ENCODE results near the gene DUS3L. TPM values are rescaled to one million over a fixed set of nuclear protein-coding genes. Genes with fewer than 3 reads are reported as not detected.
"Not testable (repeated sequence)": the region's sequence is repeated elsewhere in the genome, so short reads cannot be mapped to it uniquely, and the experiment has no call there.

The DUS3L gene
- total RNA-seq, 1 donor from 2014 or later, result 15.9 TPM

- no peak for DNase-seq (ENCODE audit: low read depth)
Measured at GRCh38 chr19:5800361-5801270, 9.7 kb upstream of the DUS3L start.

- no peak for DNase-seq (ENCODE audit: low read depth)
Measured at GRCh38 chr19:5799247-5800241, 8.6 kb upstream of the DUS3L start.

- DNase-seq (ENCODE audit: low read depth), result no peak
Measured at GRCh38 chr19:5798244-5798643, 7.3 kb upstream of the DUS3L start.

GRCh38 chr19:5795382-5795919 lies 4.5 kb upstream of the DUS3L start:
- DNase-seq (ENCODE audit: low read depth), result no peak

DNA sequence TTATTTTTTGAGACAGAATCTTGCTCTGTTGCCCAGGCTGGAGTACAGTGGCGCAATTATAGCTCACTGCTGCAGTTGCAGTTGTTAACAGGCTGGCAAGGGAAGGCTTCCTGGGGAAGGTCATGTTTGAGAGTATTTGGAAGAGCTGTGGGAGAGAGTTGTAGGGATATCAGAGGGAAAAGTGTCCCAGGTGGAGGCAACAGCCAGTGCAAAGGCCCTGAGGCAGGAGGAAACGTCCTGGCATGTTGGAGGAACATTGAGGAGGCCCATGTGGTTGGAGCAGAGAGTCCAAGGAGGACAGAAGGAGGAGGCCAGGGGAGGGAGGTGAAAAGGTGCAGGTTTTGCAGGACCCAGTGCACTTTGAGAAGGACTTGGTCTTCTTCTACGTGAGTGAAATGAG lies 2.2 kb upstream of the DUS3L start:
- DNase-seq (ENCODE audit: low read depth), result no peak

DNA sequence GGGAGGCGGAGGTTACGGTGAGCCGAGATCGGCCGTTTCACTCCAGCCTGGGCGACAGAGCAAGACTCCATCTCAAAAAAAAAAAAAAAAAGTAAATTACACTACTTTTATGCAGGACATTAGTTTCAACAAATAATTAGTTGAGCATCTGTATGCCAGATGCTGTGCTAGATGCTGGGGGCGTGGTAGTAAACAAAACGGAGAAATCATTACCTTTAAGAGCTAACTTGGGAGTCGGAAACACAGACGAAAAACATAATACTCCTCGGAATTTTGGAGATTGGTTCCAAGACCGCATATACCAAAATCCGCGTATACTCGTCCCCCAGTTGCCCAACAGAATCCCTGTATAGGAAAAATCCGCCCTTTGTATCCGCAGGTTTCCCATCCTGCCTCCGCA lies 1.3 kb upstream of the DUS3L start:
- DNase-seq (ENCODE audit: low read depth), result no peak

GRCh38 chr19:5789886-5790558 lies 941 bp downstream of the DUS3L start:
- DNase-seq (ENCODE audit: low read depth), result no peak

GRCh38 chr19:5789351-5789761 lies 1.6 kb downstream of the DUS3L start:
- DNase-seq (ENCODE audit: low read depth), result no peak

DNA sequence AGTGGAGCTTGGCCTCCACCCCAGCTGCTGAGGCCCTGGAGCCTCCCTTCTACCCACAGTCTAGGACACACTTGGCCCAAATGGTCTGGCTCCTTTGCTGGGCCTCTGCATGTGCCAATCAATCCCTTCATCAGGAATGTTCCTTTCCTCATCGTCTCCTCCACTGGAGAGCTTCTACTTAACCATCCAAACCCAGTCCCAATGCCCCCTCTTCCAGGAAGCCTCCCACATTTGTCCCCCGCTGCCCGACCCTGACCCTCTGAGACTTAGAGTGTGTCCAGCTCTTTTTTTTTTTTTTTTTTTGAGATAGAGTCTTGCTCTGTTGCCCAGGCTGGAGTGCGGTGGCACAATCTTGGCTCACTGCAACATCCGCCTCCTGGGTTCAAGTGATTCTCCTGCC lies 2.5 kb downstream of the DUS3L start:
- no peak for DNase-seq (ENCODE audit: low read depth)

- no peak for DNase-seq (ENCODE audit: low read depth)
Measured at GRCh38 chr19:5787409-5788182, 3.4 kb downstream of the DUS3L start.

DNA sequence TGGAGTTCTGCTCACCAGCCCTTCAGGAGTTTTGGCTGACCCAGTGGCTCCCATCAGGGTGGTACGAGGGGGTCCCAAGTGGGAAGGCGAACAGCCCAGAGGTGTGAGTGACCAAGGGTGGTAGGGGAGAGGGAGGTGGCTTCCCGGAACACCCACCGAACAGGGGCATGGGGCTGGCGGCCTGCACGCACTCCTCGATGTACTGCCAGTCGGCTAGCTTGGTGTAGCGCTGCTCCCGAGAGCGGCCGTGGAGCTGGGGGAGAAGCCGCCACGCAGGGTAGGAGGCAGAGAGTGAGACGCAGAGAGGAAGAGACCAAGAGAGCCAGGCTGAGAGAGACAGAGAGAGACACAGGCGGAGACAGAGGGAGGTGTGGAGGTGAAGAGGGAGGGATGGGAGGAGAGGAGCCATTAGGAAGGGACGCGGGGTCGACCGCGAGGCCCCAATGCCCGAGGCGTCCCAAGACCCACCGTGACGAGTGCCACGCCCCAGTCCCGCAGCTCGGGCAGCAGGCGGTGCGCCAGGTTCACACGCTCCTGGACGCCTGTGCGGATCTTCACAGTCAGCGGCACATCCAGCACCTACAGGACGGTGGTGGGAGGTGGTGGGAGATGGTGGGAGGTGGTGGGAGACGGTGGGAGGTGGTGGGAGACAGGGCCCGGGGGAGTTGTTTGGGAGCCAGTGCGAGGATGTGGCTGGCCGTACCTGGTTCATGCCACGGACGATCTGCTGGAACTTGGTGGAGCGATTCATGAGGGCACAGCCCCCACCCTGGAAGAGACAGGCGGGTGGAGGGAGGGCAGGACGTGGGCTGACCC lies 4.2 kb downstream of the DUS3L start:
- DNase-seq (ENCODE audit: low read depth), result no peak

- DNase-seq (ENCODE audit: low read depth), result no peak
Measured at GRCh38 chr19:5785423-5785822, 5.5 kb downstream of the DUS3L start.

GRCh38 chr19:5784581-5785147 lies 6.3 kb downstream of the DUS3L start, which contains the start of gene PRR22:
Gene PRR22 (minus strand): TSS chr19:5784746. CDS start chr19:5784660, 86 bp downstream.
- DNase-seq (ENCODE audit: low read depth), result no peak

DNA sequence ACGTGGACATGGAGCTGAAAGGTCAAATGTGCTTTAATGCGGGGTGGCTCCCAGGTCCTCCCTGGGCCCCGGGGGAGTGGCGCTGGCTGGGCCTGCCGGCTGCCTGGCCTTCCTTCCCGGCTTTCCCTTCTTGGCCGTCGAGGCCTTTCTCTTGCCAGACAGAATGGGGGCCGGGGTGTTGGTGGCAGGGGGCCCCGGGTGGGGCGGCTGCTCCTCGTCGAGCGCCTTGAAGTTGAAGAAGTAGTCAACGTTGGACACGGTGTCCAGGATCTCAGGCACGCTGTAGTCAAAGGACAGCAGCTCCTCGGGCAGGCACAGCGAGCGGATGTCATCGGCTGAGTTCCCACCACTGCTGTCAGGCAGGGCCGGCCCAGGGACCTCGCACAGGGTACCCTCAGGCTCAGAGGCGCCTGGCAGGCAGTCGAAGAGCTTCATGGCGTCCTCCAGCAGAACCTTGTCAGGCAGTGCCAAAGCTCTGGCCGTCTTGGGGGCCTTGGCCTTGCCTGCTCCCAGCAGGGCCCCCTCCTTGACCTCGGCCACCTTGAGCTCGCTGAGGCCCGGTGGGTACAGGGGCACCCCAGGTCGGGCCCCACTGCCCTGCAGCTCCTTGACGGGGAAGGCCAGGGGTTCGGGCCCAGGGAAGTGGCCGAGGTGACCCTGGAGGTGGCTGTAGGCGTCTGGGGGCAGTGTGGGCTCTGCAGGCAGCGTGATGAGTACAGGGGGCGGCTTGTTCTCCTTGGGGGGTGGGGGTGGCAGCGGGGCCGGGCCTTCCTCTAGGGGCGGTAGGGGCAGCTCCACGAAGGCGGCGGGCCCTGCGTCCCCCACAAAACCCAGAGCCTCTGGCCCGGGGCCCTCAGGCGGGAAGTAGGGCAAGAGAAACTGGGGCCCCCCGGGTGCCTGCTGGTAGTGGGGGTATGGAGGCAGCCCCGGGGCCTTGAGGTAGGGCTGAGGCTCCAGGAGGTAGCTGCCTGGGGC lies 7.7 kb downstream of the DUS3L start:
- DNase-seq (ENCODE audit: low read depth), result no peak

DNA sequence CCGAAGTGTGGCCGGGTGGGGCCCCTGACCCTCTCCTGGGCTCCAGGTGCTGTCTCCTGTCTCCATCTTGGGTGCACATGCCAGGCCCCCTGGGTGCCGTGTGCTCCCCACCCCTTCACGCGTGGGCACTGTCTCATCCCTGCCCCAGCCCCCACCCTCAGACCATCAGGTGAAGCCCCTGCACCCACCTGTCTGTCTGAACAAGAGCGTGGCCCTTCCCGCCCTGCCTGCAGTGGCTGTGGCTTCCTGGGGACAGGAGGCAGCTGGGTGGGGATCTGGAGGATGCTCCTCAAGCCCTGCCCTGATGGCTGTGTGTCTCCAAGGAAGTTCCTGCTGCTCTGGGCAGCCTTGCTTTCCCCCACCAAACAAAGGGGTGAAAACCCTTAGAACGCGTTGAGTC lies 8.6 kb downstream of the DUS3L start:
- DNase-seq (ENCODE audit: low read depth), result no peak

DNA sequence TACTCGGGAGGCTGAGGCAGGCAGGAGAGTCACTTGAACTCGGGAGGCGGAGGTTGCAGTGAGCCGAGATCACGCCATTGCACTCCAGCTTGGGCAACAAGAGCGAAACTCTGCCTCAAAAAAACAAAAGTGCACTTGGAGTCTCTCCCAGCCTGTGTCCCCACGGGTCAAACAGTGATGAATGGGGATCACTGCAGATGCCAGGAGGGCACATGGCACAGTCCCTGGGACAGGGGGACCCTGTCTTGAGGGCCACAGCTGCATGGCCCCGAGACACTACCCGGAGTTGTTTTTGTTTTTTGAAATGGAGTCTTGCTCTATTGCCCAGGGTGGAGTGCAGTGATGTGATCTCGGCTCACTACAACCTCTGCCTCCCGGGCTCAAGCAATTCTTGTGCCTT lies 10.0 kb downstream of the DUS3L start:
- DNase-seq (ENCODE audit: low read depth), result not testable (repeated sequence)

GRCh38 chr19:5778402-5778801 lies 12.6 kb downstream of the DUS3L start:
- no peak for DNase-seq (ENCODE audit: low read depth)

DNA sequence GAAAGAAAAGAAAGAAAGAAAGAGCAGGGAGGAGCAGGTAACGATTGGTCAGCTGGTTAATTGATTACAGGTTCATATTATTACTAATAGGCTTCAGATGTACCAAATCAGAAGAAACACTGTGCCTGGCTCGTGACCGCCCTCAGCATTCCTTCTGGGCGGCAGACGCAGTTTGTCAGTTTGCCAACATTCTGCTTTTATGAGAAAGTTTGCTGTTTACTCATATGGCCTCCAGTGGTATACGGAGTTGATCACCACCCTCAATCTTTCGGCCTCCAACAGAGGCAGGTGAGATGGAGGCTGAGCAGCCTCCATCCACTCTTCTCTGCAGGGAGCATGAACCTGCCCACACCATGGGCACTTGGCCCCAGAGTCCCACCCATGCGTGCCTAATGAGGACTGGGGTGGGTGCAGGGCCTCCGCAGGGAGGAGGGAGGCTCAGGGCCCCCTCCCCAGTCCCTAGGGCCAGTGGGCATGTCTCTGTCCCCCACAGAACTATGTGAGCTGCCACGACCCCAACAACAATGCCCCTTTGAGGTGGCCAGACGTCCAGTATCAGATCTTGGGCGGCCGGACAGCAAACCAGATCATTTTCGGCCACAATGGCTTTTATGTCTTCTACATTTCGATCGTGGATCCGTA lies 15.2 kb downstream of the DUS3L start:
- no peak for DNase-seq (ENCODE audit: low read depth)
